Spleen (tissue), 7 donors: ENCODE results near the gene SCIN.

ENCODE experiments used
- POLR2A ChIP-seq, 3 donors: fragments of 450-650 bp; IDR thresholded peaks; one replicate each; pipeline ENCODE4 v1.5.1; 2017; ENCODE audit warnings: antibody characterized with exemption in 3 of 3, mild to moderate bottlenecking in 1 of 3
- TF ChIP-seq, protein P1 (sequence below), 11 experiments: fragments of 200-600 bp in 7 of 11; fragments of 450-650 bp in 4 of 11; sonication (generic) in 4 of 11; IDR thresholded peaks in 8 of 11; conservative IDR thresholded peaks in 3 of 11; 1 replicate in 7 of 11; 2 replicates in 4 of 11; pipeline versions ENCODE4 v1.4.0 to v1.8.0; 2016 to 2021; ENCODE audit warnings: antibody characterized with exemption in 11 of 11, inconsistent platforms in 4 of 11, mild to moderate bottlenecking in 1 of 11
- donor health status: DM: no; HTN: no; CAD: no; lungs with moderate emphysema.
- donor health status: DM: no; HTN: no; CAD: no.
- donor health status: DM: no; HTN: no; CAD: no.

DNA sequence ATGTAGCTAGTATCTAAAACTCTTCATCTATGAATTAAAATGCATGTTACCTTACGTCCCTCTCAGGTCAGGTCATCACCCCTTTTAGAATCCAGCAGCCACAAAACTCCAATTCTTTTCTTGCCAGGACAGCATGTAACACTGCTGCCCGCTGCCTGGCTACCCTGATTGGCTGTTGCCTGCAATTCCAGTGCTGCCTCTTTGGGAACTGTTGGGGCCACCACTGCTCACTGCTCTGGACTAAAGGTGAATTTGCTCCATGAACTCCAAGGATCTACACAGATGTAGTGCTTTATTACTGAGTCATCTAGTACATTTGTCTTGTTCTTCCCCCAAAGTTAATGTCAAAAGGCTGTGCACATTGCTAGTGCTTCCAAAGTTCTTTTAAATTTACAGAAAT is 40.4 kb downstream of the SCIN start:
- TF ChIP-seq, protein P1, sequence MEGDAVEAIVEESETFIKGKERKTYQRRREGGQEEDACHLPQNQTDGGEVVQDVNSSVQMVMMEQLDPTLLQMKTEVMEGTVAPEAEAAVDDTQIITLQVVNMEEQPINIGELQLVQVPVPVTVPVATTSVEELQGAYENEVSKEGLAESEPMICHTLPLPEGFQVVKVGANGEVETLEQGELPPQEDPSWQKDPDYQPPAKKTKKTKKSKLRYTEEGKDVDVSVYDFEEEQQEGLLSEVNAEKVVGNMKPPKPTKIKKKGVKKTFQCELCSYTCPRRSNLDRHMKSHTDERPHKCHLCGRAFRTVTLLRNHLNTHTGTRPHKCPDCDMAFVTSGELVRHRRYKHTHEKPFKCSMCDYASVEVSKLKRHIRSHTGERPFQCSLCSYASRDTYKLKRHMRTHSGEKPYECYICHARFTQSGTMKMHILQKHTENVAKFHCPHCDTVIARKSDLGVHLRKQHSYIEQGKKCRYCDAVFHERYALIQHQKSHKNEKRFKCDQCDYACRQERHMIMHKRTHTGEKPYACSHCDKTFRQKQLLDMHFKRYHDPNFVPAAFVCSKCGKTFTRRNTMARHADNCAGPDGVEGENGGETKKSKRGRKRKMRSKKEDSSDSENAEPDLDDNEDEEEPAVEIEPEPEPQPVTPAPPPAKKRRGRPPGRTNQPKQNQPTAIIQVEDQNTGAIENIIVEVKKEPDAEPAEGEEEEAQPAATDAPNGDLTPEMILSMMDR (IDR thresholded peaks at IDR 0.05 in 8 of 11, conservative IDR thresholded peaks at IDR 0.05 in 3 of 11) = no peak
- TF ChIP-seq POLR2A (IDR thresholded peaks at IDR 0.05) = no peak
